Activated CD8-positive, alpha-beta memory T cell treated with anti-CD3 and anti-CD28 coated beads for 48 hours (primary cell): ENCODE data around the gene TSTD1.

Source experiments
- DNase-seq, 3 experiments: peaks; one replicate each; pipeline ENCODE4 v3.0.0-alpha.2; 2020; ENCODE audit warnings: low read depth in 2 of 3, low spot score in 2 of 3

Gene TSTD1

GRCh38 chr1:161038523-161039153, at the start of gene TSTD1:
Gene TSTD1, minus strand, starts transcription at chr1:161038964. Its CDS starts 75 bp downstream, at chr1:161038889.
- DNase-seq, result peak; percentile 61 to 74 (median 70)

- DNase-seq, result no peak
Observed at GRCh38 chr1:161086457-161086856, 47.7 kb upstream of the TSTD1 start.

- DNase-seq, result no peak
Observed at GRCh38 chr1:161085165-161085564, 46.4 kb upstream of the TSTD1 start.

GRCh38 chr1:161084597-161084988, 45.8 kb upstream of the TSTD1 start:
- DNase-seq, result no peak

GRCh38 chr1:161083748-161084596, 45.2 kb upstream of the TSTD1 start:
- DNase-seq, result no peak

- no peak for DNase-seq
Observed at GRCh38 chr1:161082996-161083747, 44.4 kb upstream of the TSTD1 start.

GRCh38 chr1:161082483-161082882, 43.7 kb upstream of the TSTD1 start:
- DNase-seq, result no peak

- DNase-seq, result no peak
Observed at GRCh38 chr1:161081519-161081918, 42.8 kb upstream of the TSTD1 start.

GRCh38 chr1:161080441-161081405, 42.0 kb upstream of the TSTD1 start:
- DNase-seq, result no peak

GRCh38 chr1:161079436-161080110, 40.8 kb upstream of the TSTD1 start:
- no peak for DNase-seq

GRCh38 chr1:161077426-161077825, 38.7 kb upstream of the TSTD1 start:
- DNase-seq, result no peak

GRCh38 chr1:161076410-161076809, 37.6 kb upstream of the TSTD1 start:
- DNase-seq, result no peak

GRCh38 chr1:161074676-161075368, 36.1 kb upstream of the TSTD1 start:
- DNase-seq, result no peak

GRCh38 chr1:161073474-161074121, 34.8 kb upstream of the TSTD1 start:
- DNase-seq, result no peak

GRCh38 chr1:161072751-161073449, 34.1 kb upstream of the TSTD1 start:
- DNase-seq, result no peak

GRCh38 chr1:161071886-161072371, 33.2 kb upstream of the TSTD1 start:
- DNase-seq, result no peak

GRCh38 chr1:161070761-161071160, 32.0 kb upstream of the TSTD1 start:
- no peak for DNase-seq

GRCh38 chr1:161069731-161070270, 31.0 kb upstream of the TSTD1 start, which contains the start of gene ARHGAP30:
Gene ARHGAP30, minus strand, starts transcription at chr1:161069891. Its CDS starts 267 bp downstream, at chr1:161069624.
- peak; percentile 57 to 74 (median 62) for DNase-seq
